HG02610 (cell line): Measurements from ENCODE around the gene CLEC16A.

Source experiments
- ATAC-seq: cut with Tn5 transposase; IDR thresholded peaks from one replicate; pipeline ENCODE4 v1.9.1; 2021; ENCODE audit warnings: mild to moderate bottlenecking, moderate library complexity; ENCODE audit not compliant: unreplicated experiment

Gene CLEC16A

GRCh38 chr16:11076259-11077018 is 132.1 kb downstream of the CLEC16A start:
- ATAC-seq, result peak; percentile 69

- no peak for ATAC-seq
These were observed 134.6 kb downstream of the CLEC16A start for GRCh38 chr16:11078812-11079459.

- ATAC-seq, result no peak
These were observed 135.4 kb downstream of the CLEC16A start for GRCh38 chr16:11079652-11080187.

- no peak for ATAC-seq
These were observed 136.1 kb downstream of the CLEC16A start for GRCh38 chr16:11080327-11080967.

GRCh38 chr16:11080999-11081630 is 136.8 kb downstream of the CLEC16A start:
- ATAC-seq, result no peak

- ATAC-seq, result no peak
These were observed 137.9 kb downstream of the CLEC16A start for GRCh38 chr16:11082108-11082859.

GRCh38 chr16:11082860-11083388 is 138.6 kb downstream of the CLEC16A start:
- ATAC-seq, result no peak

GRCh38 chr16:11084484-11084875 is 140.1 kb downstream of the CLEC16A start:
- no peak for ATAC-seq

GRCh38 chr16:11084876-11085485 is 140.6 kb downstream of the CLEC16A start:
- no peak for ATAC-seq

GRCh38 chr16:11085916-11086315 is 141.6 kb downstream of the CLEC16A start:
- ATAC-seq, result no peak

GRCh38 chr16:11087691-11088073 is 143.3 kb downstream of the CLEC16A start:
- no peak for ATAC-seq

GRCh38 chr16:11088074-11088730 is 143.8 kb downstream of the CLEC16A start:
- no peak for ATAC-seq

GRCh38 chr16:11088831-11089230 is 144.5 kb downstream of the CLEC16A start:
- ATAC-seq, result no peak

GRCh38 chr16:11089504-11090124 is 145.2 kb downstream of the CLEC16A start:
- ATAC-seq, result no peak

- no peak for ATAC-seq
These were observed 145.9 kb downstream of the CLEC16A start for GRCh38 chr16:11090232-11090631.

GRCh38 chr16:11091021-11091785 is 146.8 kb downstream of the CLEC16A start:
- no peak for ATAC-seq

GRCh38 chr16:11092788-11093571 is 148.6 kb downstream of the CLEC16A start:
- no peak for ATAC-seq
